AG09319 (cell line): ENCODE measurements around the gene TTR.

Experiments used
- DNase-seq: peaks from one replicate; pipeline ENCODE4 v3.0.0-alpha.2; 2010; ENCODE audit warnings: low read depth; ENCODE audit errors: extremely low read depth
- CTCF ChIP-seq: IDR thresholded peaks from 2 replicates; pipeline ENCODE4 v1.5.1; 2011; ENCODE audit warnings: low read depth, mild to moderate bottlenecking, inconsistent platforms, low read length, moderate library complexity

Gene TTR

GRCh38 chr18:31591628-31592027 lies at the start of gene TTR:
Gene TTR, plus strand, starts transcription at chr18:31591877. Its CDS starts 26 bp downstream, at chr18:31591903.
- TF ChIP-seq CTCF = no peak
- no peak for DNase-seq

- no peak for DNase-seq
- TF ChIP-seq CTCF = no peak
Measured at GRCh38 chr18:31546476-31546875, 45.2 kb upstream of the TTR start.

DNA sequence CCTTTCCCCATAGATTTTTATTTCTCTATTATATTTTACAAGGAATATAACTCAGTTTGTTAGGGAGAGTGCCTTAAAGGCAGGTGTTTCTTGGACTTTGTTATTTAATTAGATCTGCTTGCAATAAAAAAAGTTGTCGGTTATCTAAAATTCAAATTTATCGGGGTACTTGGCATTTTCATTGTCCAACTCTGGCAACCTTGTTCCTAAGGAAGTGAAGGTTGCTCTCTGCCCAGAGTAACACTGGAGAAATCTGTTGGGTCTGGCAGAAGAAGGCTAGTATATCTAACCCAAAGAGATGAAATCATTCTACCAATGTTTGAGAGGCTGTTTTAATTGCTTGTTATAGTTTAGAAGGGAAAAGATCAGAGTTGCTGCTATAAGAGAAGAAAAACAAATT lies 42.8 kb upstream of the TTR start:
- no peak for TF ChIP-seq CTCF
- no peak for DNase-seq

DNA sequence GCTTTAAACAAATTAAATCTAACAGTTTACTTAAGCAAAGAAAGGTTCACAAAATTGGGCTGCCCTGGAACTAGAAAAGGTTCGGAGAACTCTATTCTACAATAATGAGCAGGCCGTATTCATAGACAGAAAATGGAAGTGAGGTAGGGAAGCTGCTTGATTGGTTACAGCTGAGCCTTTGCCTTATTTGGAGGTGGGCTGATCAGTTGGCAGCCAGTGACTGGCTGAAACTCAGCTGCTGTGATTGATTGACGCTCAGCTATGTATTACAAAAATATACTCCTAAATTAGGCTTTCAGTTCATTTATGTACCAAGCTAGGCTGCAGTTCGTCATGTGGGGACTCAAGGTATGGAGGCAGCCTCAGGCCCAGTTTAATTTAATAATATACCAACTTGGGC lies 42.3 kb upstream of the TTR start:
- DNase-seq = no peak
- TF ChIP-seq CTCF = no peak

GRCh38 chr18:31551883-31552282 lies 39.8 kb upstream of the TTR start:
- no peak for DNase-seq
- no peak for TF ChIP-seq CTCF

- no peak for DNase-seq
Measured at GRCh38 chr18:31553800-31554199, 37.9 kb upstream of the TTR start.

DNA sequence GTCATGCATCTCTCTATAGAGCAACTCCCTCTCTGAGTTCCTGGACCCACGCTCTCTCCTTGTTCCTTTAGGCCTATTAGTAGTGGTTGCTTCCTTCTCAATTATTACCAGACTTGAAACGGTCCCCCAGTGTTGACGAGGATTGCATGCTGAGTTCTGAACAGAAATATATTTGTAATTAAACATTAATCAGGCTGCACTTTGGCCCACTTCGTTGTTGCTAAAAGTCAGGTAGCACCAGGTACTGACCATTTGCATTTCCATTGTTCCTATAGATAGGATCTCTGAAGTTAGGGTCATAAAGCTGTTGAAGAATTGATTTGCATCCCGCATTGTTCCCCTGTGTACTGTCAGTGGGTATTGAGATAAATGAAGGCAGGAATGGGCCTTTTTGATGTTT lies 36.9 kb upstream of the TTR start:
- TF ChIP-seq CTCF = no peak
- no peak for DNase-seq

More at GRCh38 chr18:31553800-31554199, 37.9 kb upstream of the TTR start:
- no peak; the same call in 1 of the 2 replicates for TF ChIP-seq CTCF
